Bronchial epithelial cell (primary cell): Measurements from ENCODE around the gene HDAC4. TPM values are rescaled to one million over a fixed set of nuclear protein-coding genes. Genes with fewer than 3 reads are reported as not detected.

Experiments used
- DNase-seq: peaks from one replicate; pipeline ENCODE4 v3.0.0-alpha.2; 2010; ENCODE audit warnings: low read depth
- FAIRE-seq: peaks from 2 replicates; lab custom pipeline; 2011; peaks lifted over from hg19 to GRCh38; lab: Jason Lieb, UNC
- H3K27me3 ChIP-seq: 2 replicates; pipeline ENCODE4 v1.5.1; 2011; ENCODE audit warnings: low read length; ENCODE audit not compliant: control insufficient read depth, insufficient read depth
- H3K36me3 ChIP-seq: 2 replicates; pipeline ENCODE4 v1.5.1; 2011; ENCODE audit warnings: low read length; ENCODE audit not compliant: control insufficient read depth, insufficient read depth
- H3K4me3 ChIP-seq: 2 replicates; pipeline ENCODE4 v1.5.1; 2011; ENCODE audit warnings: mild to moderate bottlenecking, low read depth, low read length, control low read depth
- total RNA-seq: library from RNA; depleted of rRNA; stranded (reverse); fragments of >200 nt; gene quantifications from 2 replicates; pipeline ENCODE4 v1.2.1, GENCODE V29; 2014
- TF ChIP-seq, protein P1 (sequence below): IDR thresholded peaks from 2 replicates; pipeline ENCODE4 v1.5.1; 2011; ENCODE audit warnings: mild to moderate bottlenecking, moderate library complexity, low read length, control low read depth, inconsistent platforms; ENCODE audit not compliant: insufficient read depth, severe bottlenecking

The HDAC4 gene
- total RNA-seq, 1 donor from 2014 or later, result 5.3 TPM

DNA sequence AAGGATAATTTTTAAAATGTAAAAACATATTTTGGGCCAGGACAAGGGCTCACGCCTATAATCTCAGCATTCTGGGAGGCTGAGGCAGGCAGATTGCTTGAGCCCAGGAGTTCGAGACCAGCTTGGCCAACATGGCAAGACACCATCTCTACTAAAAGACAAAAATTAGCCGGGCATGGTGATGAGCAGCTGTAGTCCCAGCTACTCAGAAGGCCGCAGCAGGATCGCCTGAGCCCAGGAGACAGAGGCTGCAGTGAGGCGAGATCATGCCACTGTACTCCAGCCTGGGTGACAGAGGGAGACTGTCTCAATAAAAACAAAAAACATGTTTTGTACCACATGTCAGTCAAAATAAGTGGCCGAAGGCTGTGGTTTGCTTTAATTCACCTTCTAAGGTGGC is 122.5 kb downstream of the HDAC4 start:
- FAIRE-seq, result no peak
- DNase-seq, result no peak
- Histone ChIP-seq H3K4me3 (no peak overlapping the region), H3K36me3 (no peaks in the 10 kb centered on the region), H3K27me3 (no peaks in the 10 kb centered on the region)
- TF ChIP-seq, protein P1, sequence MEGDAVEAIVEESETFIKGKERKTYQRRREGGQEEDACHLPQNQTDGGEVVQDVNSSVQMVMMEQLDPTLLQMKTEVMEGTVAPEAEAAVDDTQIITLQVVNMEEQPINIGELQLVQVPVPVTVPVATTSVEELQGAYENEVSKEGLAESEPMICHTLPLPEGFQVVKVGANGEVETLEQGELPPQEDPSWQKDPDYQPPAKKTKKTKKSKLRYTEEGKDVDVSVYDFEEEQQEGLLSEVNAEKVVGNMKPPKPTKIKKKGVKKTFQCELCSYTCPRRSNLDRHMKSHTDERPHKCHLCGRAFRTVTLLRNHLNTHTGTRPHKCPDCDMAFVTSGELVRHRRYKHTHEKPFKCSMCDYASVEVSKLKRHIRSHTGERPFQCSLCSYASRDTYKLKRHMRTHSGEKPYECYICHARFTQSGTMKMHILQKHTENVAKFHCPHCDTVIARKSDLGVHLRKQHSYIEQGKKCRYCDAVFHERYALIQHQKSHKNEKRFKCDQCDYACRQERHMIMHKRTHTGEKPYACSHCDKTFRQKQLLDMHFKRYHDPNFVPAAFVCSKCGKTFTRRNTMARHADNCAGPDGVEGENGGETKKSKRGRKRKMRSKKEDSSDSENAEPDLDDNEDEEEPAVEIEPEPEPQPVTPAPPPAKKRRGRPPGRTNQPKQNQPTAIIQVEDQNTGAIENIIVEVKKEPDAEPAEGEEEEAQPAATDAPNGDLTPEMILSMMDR, result no peak

DNA sequence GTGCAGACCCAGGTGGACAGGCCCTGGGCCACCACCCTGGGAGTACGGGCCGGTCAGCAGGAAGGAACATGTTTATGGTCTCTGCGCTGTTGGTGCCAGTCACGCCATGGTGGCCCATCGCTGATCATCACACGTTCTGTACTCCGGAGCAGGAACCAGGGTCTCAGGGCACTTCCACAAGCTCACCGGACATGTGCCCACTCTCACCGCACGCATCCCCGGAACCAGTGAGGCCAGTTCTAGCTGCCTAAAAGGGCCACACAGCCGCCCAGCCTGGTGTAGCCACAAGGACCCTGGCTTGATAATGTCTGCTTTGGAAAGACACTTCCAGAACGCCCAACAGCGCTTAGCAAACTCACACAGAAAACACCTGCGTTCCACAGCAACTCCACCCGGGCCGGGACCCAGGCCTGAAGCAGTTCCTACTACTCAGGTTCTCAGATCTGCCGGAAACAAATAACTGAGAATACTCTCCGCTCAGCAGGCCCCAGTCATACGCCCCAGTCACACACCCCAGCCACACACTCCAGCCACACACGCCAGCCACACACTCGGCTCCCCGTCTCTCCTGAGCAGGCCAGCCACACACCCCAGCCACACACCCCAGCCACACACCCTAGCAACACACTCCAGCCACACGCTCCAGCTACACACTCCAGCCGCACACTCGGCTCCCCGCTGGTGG is 123.3 kb downstream of the HDAC4 start:
- FAIRE-seq, result no peak
- TF ChIP-seq, protein P1, result no peak
- Histone ChIP-seq H3K27me3 (peaks cover 1% of the 10 kb centered on the region), H3K36me3 (no peaks in the 10 kb centered on the region), H3K4me3 (no peak overlapping the region)
- DNase-seq, result no peak

DNA sequence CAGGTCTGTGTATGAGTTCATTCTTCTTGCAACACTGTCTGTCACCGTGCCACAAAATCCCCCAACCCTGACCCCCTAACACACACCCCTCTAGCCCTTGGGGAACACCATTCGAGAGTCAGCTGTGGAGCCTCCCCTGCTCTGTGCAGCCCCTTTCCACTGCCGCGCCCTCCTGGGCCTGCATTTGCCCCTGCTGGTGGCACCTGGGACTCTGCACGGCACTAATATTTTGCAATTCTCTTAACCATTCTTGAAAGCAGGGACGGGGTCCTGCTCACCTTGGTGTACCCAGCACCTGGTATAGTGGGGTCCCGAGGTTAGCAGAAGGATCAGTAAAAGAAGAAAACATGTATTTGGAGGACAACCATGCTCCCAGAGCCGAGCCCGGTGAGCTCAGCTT is 124.0 kb downstream of the HDAC4 start:
- DNase-seq (no peak), FAIRE-seq (no peak)
- TF ChIP-seq, protein P1, result no peak
- no peaks in the 10 kb centered on the region for H3K36me3 ChIP-seq
- H3K27me3 ChIP-seq, result peaks cover 1% of the 10 kb centered on the region
- no peak overlapping the region for H3K4me3 ChIP-seq

DNA sequence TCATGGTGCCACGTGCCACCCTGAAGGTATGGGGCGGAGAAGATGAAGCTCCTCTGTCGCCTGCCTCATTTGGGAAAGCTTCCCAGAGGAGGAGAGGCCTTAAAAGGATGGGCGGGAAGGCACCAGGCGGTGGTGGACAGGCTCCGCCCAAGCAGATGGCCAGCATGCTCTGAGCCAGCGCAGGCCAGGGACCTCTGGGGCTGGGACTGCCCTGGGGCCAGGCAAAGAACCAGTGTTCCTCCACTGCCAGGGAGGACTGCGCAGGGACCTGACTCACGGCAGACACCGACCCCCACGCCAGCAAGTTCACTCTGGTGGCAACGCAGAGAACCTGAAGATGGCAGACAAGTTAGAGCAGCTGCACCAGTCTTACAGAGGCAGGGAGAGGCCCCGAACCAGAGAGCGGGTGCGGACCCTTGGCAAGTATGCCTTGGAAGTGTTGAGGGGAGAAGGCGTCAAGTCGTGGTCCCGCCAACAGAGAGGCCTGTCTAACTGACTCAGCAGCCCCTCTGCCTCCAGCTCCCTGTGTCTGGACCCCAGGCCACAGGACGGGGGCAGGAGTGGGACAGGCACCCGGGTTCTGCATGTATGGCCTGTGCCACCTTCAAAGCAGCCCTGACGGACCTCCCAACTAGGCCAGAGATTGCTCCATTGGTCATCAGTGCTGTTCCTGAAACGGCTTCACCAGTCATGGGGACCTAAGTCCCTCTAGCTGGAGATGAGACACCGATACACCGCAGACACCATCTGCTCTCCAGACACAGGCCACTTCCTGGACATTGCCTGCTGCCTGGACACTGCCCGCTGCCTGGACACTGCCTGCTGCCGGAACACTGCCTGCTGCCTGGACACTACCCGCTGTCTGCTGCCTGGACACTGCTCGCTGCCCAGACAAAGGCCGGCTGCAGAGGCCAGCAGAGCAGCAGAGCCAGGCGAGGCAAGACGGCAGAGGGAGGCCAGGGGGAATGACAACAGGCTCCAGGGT is 124.7 kb downstream of the HDAC4 start:
- Histone ChIP-seq H3K4me3 (no peak overlapping the region), H3K27me3 (peaks cover 1% of the 10 kb centered on the region), H3K36me3 (no peaks in the 10 kb centered on the region)
- DNase-seq (no peak), FAIRE-seq (no peak)
- TF ChIP-seq, protein P1, result no peak

DNA sequence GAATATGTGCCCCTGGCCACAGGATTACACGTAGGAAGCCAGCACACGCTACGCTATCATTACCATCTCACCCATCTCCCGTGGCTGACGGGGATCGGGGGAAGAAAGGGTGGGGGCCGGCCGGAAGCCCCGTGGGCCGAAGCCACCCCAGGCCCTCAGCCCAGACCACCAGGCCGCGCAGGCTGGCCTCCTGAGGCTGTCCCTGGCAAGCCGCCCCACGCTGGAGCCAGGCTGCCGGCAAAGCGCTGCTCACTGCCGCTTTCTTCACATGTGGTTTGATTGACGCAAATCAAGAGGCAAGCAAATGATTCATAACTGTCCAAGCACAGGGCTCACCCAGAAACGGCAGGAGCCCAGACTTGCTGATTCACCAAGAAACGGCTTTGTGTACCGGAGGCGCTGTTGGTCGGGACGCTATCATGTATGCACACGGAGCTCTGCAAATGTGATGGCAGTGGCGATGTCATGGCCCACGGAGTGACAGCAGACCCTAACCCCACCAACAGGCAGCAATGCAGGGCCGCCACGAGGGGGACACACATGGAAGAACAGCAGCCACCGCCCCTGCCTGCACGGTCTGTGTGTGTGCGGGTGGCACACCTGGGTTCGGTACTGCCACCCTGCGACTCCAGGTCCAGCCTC is 125.7 kb downstream of the HDAC4 start:
- no peaks in the 10 kb centered on the region for H3K36me3 ChIP-seq
- TF ChIP-seq, protein P1, result no peak
- H3K27me3 ChIP-seq, result peaks cover 1% of the 10 kb centered on the region
- FAIRE-seq (peak; percentile 100), DNase-seq (peak; percentile 82)
- H3K4me3 ChIP-seq, result no peak overlapping the region
